ENCODE measurements around the gene PKN2.

Gene PKN2

DNA sequence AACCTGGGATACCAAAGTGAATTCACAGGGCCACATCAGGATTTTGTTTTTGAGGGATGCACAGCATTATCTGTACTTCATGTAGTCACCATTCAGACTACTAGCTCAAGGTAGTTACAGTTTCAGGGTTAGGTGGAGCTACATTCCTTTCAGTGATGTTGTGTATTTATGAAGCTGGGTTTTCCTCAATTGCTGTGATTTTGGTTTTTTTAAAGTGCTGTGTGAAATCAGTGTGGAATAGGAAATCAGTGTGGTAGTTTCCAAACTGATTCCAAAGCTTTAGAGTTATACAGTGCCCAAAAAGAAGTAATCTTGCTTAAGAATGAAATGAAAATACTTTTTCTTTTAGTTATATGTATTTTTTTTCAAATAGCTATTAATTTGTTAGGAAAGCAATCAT, 95.8 kb downstream of the PKN2 start:
- Histone ChIP-seq H3K79me2 (ENCODE audit: insufficient read depth, low read length) (no peaks in the 10 kb centered on the region), H3K9ac (ENCODE audit: low read depth, low read length, poor library complexity, severe bottlenecking) (no peak overlapping the region), H2AFZ (ENCODE audit: low read length) (no peak overlapping the region), H3K4me1 (ENCODE audit: insufficient read depth, low read length, poor library complexity, severe bottlenecking) (no peaks in the 10 kb centered on the region), H3K9me2 (replicated peaks; ENCODE audit: low read depth, low read length) (no peaks in the 10 kb centered on the region), H3K36me3 (ENCODE audit: insufficient read depth, low read length) (peaks cover 57% of the 10 kb centered on the region), H3F3A (ENCODE audit: low read depth) (0 out of 2 replicates have a peak, but pooled peaks cover 4% of the 10 kb centered on the region), H3K4me2 (ENCODE audit: low read depth, low read length, poor library complexity, severe bottlenecking) (no peak overlapping the region), H3K4me3 (ENCODE audit: low read length, poor library complexity, severe bottlenecking) (no peak overlapping the region), H3K9me3 (ENCODE audit: insufficient read depth, low read depth, low read length) (no peaks in the 10 kb centered on the region), H4K20me1 (ENCODE audit: insufficient read depth, low read length, poor library complexity, severe bottlenecking) (no peaks in the 10 kb centered on the region), H3K27me3 (ENCODE audit: insufficient read depth, low read length, poor library complexity, severe bottlenecking) (no peaks in the 10 kb centered on the region)
- TF ChIP-seq EZH2phosphoT487 (IDR thresholded peaks at IDR 0.05; ENCODE audit: borderline replicate concordance) = no peak
- TF ChIP-seq, protein P1, sequence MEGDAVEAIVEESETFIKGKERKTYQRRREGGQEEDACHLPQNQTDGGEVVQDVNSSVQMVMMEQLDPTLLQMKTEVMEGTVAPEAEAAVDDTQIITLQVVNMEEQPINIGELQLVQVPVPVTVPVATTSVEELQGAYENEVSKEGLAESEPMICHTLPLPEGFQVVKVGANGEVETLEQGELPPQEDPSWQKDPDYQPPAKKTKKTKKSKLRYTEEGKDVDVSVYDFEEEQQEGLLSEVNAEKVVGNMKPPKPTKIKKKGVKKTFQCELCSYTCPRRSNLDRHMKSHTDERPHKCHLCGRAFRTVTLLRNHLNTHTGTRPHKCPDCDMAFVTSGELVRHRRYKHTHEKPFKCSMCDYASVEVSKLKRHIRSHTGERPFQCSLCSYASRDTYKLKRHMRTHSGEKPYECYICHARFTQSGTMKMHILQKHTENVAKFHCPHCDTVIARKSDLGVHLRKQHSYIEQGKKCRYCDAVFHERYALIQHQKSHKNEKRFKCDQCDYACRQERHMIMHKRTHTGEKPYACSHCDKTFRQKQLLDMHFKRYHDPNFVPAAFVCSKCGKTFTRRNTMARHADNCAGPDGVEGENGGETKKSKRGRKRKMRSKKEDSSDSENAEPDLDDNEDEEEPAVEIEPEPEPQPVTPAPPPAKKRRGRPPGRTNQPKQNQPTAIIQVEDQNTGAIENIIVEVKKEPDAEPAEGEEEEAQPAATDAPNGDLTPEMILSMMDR (conservative IDR thresholded peaks at IDR 0.05; ENCODE audit: low read length) = no peak

DNA sequence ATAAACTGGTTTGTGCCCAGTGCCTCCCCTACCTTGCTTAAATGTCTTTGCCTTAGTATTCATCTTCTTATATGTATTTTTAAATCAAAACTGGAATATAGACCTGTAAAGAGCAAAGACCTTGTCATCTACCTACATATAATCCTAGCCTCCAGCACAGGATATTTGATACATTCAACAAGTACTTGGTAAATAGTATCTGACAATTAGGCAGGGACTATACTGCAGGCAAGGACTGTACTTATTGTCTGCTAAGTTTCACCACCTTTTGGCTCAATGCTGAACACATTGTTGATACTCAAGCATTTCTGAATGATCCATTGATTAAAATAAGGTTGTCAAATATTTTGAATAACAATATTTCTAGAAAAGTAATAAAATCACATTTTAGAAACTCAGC, 96.4 kb downstream of the PKN2 start:
- 0 out of 2 replicates have a peak, but pooled peaks cover 4% of the 10 kb centered on the region for H3F3A ChIP-seq (ENCODE audit: low read depth)

DNA sequence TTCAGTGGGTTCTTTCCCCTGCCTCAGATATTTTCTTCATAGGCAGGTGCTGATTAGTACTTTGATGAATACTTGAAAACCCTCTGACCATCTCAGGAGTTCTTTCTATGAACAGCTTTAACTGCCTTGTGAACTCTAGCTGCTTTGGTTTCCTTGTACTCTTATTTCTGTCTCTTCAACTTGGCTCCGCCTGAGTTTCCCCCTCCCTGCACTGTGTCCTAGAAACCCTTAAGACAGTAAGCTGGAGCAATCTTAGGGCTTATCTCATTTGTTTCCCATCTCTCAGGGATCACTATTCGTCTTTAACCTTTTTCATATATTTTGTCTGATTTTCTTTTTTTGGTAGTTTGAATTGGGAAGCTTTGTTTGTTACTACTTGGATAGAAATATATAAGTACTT, 99.1 kb downstream of the PKN2 start:
- no peaks in the 10 kb centered on the region for H3F3A ChIP-seq (ENCODE audit: low read depth)
- no peak overlapping the region for H3K4me3 ChIP-seq (ENCODE audit: low read length, poor library complexity, severe bottlenecking)
- H3K36me3 ChIP-seq (ENCODE audit: insufficient read depth, low read length) = peaks cover 59% of the 10 kb centered on the region
- H3K27me3 ChIP-seq (ENCODE audit: insufficient read depth, low read length, poor library complexity, severe bottlenecking) = no peaks in the 10 kb centered on the region
- no peaks in the 10 kb centered on the region for H3K79me2 ChIP-seq (ENCODE audit: insufficient read depth, low read length)
- H3K4me2 ChIP-seq (ENCODE audit: low read depth, low read length, poor library complexity, severe bottlenecking) = no peak overlapping the region
- H4K20me1 ChIP-seq (ENCODE audit: insufficient read depth, low read length, poor library complexity, severe bottlenecking) = no peaks in the 10 kb centered on the region
- H3K9me3 ChIP-seq (ENCODE audit: insufficient read depth, low read depth, low read length) = no peaks in the 10 kb centered on the region
- H3K9ac ChIP-seq (ENCODE audit: low read depth, low read length, poor library complexity, severe bottlenecking) = no peak overlapping the region
- TF ChIP-seq, protein P1 (conservative IDR thresholded peaks at IDR 0.05; ENCODE audit: low read length) = no peak
- no peak for TF ChIP-seq EZH2phosphoT487 (IDR thresholded peaks at IDR 0.05; ENCODE audit: borderline replicate concordance)
- H3K4me1 ChIP-seq (ENCODE audit: insufficient read depth, low read length, poor library complexity, severe bottlenecking) = no peaks in the 10 kb centered on the region
- no peaks in the 10 kb centered on the region for H3K9me2 ChIP-seq (replicated peaks; ENCODE audit: low read depth, low read length)
- H2AFZ ChIP-seq (ENCODE audit: low read length) = no peak overlapping the region

More for the DNA sequence above, 96.4 kb downstream of the PKN2 start:
- peaks cover 57% of the 10 kb centered on the region for H3K36me3 ChIP-seq (ENCODE audit: insufficient read depth, low read length)
- no peak overlapping the region for H2AFZ ChIP-seq (ENCODE audit: low read length)
- no peaks in the 10 kb centered on the region for H3K9me2 ChIP-seq (replicated peaks; ENCODE audit: low read depth, low read length)
- H3K4me2 ChIP-seq (ENCODE audit: low read depth, low read length, poor library complexity, severe bottlenecking) = no peak overlapping the region
- TF ChIP-seq EZH2phosphoT487 (IDR thresholded peaks at IDR 0.05; ENCODE audit: borderline replicate concordance) = no peak
- TF ChIP-seq, protein P1 (conservative IDR thresholded peaks at IDR 0.05; ENCODE audit: low read length) = no peak
- no peaks in the 10 kb centered on the region for H3K9me3 ChIP-seq (ENCODE audit: insufficient read depth, low read depth, low read length)
- H3K9ac ChIP-seq (ENCODE audit: low read depth, low read length, poor library complexity, severe bottlenecking) = no peak overlapping the region
- H3K4me1 ChIP-seq (ENCODE audit: insufficient read depth, low read length, poor library complexity, severe bottlenecking) = no peaks in the 10 kb centered on the region
- no peaks in the 10 kb centered on the region for H4K20me1 ChIP-seq (ENCODE audit: insufficient read depth, low read length, poor library complexity, severe bottlenecking)
- no peaks in the 10 kb centered on the region for H3K27me3 ChIP-seq (ENCODE audit: insufficient read depth, low read length, poor library complexity, severe bottlenecking)
- no peaks in the 10 kb centered on the region for H3K79me2 ChIP-seq (ENCODE audit: insufficient read depth, low read length)
- H3K4me3 ChIP-seq (ENCODE audit: low read length, poor library complexity, severe bottlenecking) = no peak overlapping the region
